ENCODE measurements around the gene MAPK12.

Gene MAPK12

GRCh38 chr22:50232481-50233151 is 28.9 kb downstream of the MAPK12 start:
- no peak overlapping the region for H3K4me3 ChIP-seq (ENCODE audit: low read depth, low read length)
- no peak for TF ChIP-seq CTCF (IDR thresholded peaks at IDR 0.05; ENCODE audit: low read depth, low read length)

GRCh38 chr22:50229370-50229769 is 32.1 kb downstream of the MAPK12 start:
- no peak overlapping the region for H3K4me3 ChIP-seq (ENCODE audit: low read depth, low read length)
- no peak for TF ChIP-seq CTCF (IDR thresholded peaks at IDR 0.05; ENCODE audit: low read depth, low read length)

DNA sequence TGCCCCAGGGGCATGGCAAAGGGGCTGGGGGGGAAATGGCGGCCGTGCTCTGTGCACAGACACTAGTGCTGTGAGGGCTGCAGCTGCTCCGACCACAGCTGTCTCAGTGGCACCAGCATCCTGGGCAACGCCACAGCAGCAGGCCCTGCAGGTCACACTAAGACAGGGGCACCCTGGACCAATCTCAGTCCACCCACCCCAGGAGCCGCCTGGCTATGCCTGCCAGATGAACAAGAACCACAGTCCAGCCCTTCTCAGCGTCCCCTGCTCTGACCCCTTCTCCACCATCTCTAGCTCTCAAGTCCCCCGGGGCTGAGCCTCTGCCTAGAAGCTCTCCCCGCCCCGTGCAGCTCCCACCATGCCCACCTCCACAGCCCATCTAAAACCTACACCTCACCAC is 33.1 kb downstream of the MAPK12 start:
- no peak for TF ChIP-seq CTCF (IDR thresholded peaks at IDR 0.05; ENCODE audit: low read depth, low read length)
- no peak overlapping the region for H3K4me3 ChIP-seq (ENCODE audit: low read depth, low read length)

GRCh38 chr22:50227579-50228215 is 33.8 kb downstream of the MAPK12 start:
- H3K4me3 ChIP-seq (ENCODE audit: low read depth, low read length) = no peak overlapping the region
- no peak for TF ChIP-seq CTCF (IDR thresholded peaks at IDR 0.05; ENCODE audit: low read depth, low read length)

GRCh38 chr22:50226875-50227165 is 34.7 kb downstream of the MAPK12 start:
- no peak for TF ChIP-seq CTCF (IDR thresholded peaks at IDR 0.05; ENCODE audit: low read depth, low read length)
- H3K4me3 ChIP-seq (ENCODE audit: low read depth, low read length) = no peak overlapping the region

DNA sequence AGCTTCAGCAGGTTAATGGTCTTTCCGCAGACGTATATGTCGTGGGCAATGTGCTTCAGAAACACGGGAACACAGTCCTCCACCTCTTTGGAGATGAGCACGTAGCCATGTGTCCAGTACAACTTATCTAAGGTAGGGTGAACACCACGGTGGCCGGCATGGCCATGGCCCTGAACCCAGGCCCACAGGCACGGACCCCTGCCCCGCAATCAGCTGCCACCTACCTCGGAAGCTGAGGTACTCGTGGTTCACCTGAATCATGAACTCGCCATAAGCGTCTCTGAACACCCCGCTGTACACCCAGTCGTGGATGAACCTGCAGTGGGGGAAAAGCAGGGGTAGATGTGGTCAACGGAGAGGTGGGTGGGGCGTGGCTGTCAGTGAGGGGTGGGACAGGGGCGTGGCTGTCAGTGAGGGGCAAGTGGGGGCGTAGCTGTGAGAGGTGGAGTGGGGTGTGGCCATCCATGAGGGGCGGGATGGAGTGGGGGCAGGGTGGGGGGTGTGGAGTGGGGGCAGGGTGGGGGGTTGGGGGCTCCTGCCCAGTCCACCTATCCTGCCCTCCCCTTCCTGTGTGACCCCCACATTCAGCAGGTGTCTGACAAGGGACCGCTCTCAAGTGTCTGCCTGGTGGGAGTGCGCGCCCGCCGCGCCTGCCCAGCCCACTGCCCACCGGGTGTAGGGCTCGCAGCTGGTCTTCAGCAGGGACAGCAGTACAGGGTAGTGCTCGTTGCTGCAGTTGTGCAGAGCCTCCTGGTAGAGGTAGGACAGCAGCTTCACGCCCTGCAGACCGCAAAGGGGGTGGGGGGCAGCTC is 35.2 kb downstream of the MAPK12 start:
- no peak for TF ChIP-seq CTCF (IDR thresholded peaks at IDR 0.05; ENCODE audit: low read depth, low read length)
- no peak overlapping the region for H3K4me3 ChIP-seq (ENCODE audit: low read depth, low read length)
